ENCODE data around the gene LBHD2. TPM values are rescaled to one million over a fixed set of nuclear protein-coding genes. Genes with fewer than 3 reads are reported as not detected.

LBHD2 gene
- total and polyA plus RNA-seq, 2 of the 13 experiments (the other 11 are each of a cell fraction or from before 2014, with no cell fraction given) = 0.67 to 1.00 TPM

- TF ChIP-seq RERE (CRISPR knock-in tag; IDR thresholded peaks at IDR 0.05; ENCODE audit: low read depth) (no peak), NONO (IDR thresholded peaks at IDR 0.05) (no peak), NONO (CRISPR knock-in tag; conservative IDR thresholded peaks at IDR 0.05) (0 out of 2 replicates have a peak, but pooled peaks have one; percentile 23), CTCF (CRISPR knock-in tag; IDR thresholded peaks at IDR 0.05) (peak; percentile 46), TOPORS (CRISPR knock-in tag; IDR thresholded peaks at IDR 0.05) (no peak), BHLHE40 (IDR thresholded peaks at IDR 0.05; ENCODE audit: low read length) (no peak), ZNF253 (CRISPR knock-in tag; IDR thresholded peaks at IDR 0.05; ENCODE audit: borderline replicate concordance) (peak; percentile 18; the same call in 1 of the 2 replicates), ZNF704 (CRISPR knock-in tag; IDR thresholded peaks at IDR 0.05; ENCODE audit: borderline replicate concordance) (no peak)
Measured at GRCh38 chr14:103105580-103106150, 21.7 kb downstream of the LBHD2 start (continued).
